ENCODE measurements around the gene CYTH1.
A peak's percentile ranks its signal among the peaks of the same experiment; 100 is the strongest.

The CYTH1 gene

GRCh38 chr17:78722246-78722761 lies 59.8 kb downstream of the CYTH1 start (continued):
- TF ChIP-seq ZBTB6 (tag by site-specific recombination; IDR thresholded peaks at IDR 0.05) (no peak), TCF7L2 (IDR thresholded peaks at IDR 0.05; ENCODE audit: borderline replicate concordance, low read depth, low read length) (no peak), ZSCAN4 (tag by site-specific recombination; IDR thresholded peaks at IDR 0.05) (no peak), ZNF621 (tag by site-specific recombination; IDR thresholded peaks at IDR 0.05) (no peak), ZNF133 (tag by site-specific recombination; IDR thresholded peaks at IDR 0.05) (no peak), IKZF3 (tag by site-specific recombination; IDR thresholded peaks at IDR 0.05) (0 out of 2 replicates have a peak, but pooled peaks have one; percentile 44), WT1 (tag by site-specific recombination; IDR thresholded peaks at IDR 0.05) (no peak)

GRCh38 chr17:78719630-78720298 lies 62.3 kb downstream of the CYTH1 start:
- no peak overlapping the region for H3K27ac ChIP-seq (ENCODE audit: extremely low read depth, low read depth, low read length)
- H3K9me3 ChIP-seq (ENCODE audit: control insufficient read depth, insufficient read depth, low read depth, low read length) = no peaks in the 10 kb centered on the region
- H3K4me1 ChIP-seq (ENCODE audit: control insufficient read depth, insufficient read depth, low read length) = peaks cover 60% of the 10 kb centered on the region
- H3K36me3 ChIP-seq (ENCODE audit: control insufficient read depth in 2 of 2, insufficient read depth in 1 of 2, low read length in 2 of 2) = no peaks in the 10 kb centered on the region
- H3K4me3 ChIP-seq (ENCODE audit: low read depth, low read length) = no peak overlapping the region
- ChIA-PET CTCF (interaction anchor here (0.7 to 3.7 kb wide), 3 partner anchors 12 to 260 kb away, joined by 3 to 33 read pairs (median 3); partner anchors contain the start of gene LGALS3BP), POLR2A (no interaction called here)
- TF ChIP-seq ZBTB48 (tag by site-specific recombination; IDR thresholded peaks at IDR 0.05) (peak; percentile 82; the same call in 1 of the 2 replicates), ZNF747 (tag by site-specific recombination; IDR thresholded peaks at IDR 0.05) (no peak), ZBTB7A (tag by site-specific recombination; IDR thresholded peaks at IDR 0.05; ENCODE audit: low read depth) (no peak), ZNF18 (tag by site-specific recombination; IDR thresholded peaks at IDR 0.05) (peak; percentile 60), ZNF366 (tag by site-specific recombination; conservative IDR thresholded peaks at IDR 0.05) (peak; percentile 45), CTCF (tag by site-specific recombination; IDR thresholded peaks at IDR 0.05) (no peak), ZNF544 (tag by site-specific recombination; IDR thresholded peaks at IDR 0.05) (no peak), ZNF707 (tag by site-specific recombination; IDR thresholded peaks at IDR 0.05) (no peak), ZSCAN4 (tag by site-specific recombination; IDR thresholded peaks at IDR 0.05) (no peak), ZNF350 (tag by site-specific recombination; IDR thresholded peaks at IDR 0.05) (no peak), FEZF1 (tag by site-specific recombination; IDR thresholded peaks at IDR 0.05) (no peak), KLF16 (tag by site-specific recombination; IDR thresholded peaks at IDR 0.05) (no peak), ZBTB17 (tag by site-specific recombination; IDR thresholded peaks at IDR 0.05) (peak; percentile 29; the same call in 1 of the 2 replicates)

Data from HEK293 (cell line).